D721Med (cell line): ENCODE data around the gene PPM1H.

Experiments used
- DNase-seq: peaks from one replicate; pipeline ENCODE4 v3.0.0; 2011; ENCODE audit warnings: low spot score; ENCODE audit not compliant: insufficient read length
- FAIRE-seq: peaks from 2 replicates; lab custom pipeline; 2011; peaks lifted over from hg19 to GRCh38; lab: Jason Lieb, UNC
- TF ChIP-seq, protein P1 (sequence below): IDR thresholded peaks from 2 replicates; pipeline ENCODE4 v1.5.1; 2012; ENCODE audit warnings: mild to moderate bottlenecking, control low read depth; ENCODE audit not compliant: insufficient read depth; ENCODE audit errors: missing control alignments

The PPM1H gene

DNA sequence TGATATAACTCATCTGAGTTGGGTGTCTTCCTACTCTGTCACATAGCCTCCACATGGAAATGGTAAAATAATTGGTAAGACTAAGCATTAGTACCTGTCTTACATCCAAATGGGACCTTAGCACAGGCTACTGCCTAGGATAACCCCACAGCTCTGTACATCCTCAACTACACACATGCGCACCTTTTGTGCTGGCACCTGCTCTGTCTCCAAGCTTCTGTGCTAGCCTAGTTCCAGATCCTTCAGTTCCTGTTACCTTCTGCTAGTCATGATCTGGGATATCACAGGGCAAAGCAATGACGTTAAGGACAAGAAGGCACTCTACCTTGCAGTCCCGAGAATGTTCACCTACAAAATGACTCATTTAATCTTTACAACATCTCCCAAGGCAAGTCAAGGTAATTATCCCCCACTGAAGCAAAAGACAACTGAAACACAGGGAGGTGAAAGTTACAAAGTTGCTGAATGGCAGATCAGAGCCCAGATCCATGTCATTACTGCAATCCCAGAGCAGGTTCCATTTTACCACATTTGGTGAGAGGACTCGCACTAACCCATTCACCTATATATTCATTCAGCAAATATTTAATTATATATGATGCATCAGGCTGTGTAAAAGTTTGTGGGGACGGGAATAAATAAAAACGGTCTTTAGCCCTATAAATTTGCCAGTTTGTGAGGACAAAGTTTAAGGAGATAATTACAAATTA lies 61.7 kb downstream of the PPM1H start:
- DNase-seq: no peak
- no peak for FAIRE-seq
- TF ChIP-seq, protein P1, sequence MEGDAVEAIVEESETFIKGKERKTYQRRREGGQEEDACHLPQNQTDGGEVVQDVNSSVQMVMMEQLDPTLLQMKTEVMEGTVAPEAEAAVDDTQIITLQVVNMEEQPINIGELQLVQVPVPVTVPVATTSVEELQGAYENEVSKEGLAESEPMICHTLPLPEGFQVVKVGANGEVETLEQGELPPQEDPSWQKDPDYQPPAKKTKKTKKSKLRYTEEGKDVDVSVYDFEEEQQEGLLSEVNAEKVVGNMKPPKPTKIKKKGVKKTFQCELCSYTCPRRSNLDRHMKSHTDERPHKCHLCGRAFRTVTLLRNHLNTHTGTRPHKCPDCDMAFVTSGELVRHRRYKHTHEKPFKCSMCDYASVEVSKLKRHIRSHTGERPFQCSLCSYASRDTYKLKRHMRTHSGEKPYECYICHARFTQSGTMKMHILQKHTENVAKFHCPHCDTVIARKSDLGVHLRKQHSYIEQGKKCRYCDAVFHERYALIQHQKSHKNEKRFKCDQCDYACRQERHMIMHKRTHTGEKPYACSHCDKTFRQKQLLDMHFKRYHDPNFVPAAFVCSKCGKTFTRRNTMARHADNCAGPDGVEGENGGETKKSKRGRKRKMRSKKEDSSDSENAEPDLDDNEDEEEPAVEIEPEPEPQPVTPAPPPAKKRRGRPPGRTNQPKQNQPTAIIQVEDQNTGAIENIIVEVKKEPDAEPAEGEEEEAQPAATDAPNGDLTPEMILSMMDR: no peak

DNA sequence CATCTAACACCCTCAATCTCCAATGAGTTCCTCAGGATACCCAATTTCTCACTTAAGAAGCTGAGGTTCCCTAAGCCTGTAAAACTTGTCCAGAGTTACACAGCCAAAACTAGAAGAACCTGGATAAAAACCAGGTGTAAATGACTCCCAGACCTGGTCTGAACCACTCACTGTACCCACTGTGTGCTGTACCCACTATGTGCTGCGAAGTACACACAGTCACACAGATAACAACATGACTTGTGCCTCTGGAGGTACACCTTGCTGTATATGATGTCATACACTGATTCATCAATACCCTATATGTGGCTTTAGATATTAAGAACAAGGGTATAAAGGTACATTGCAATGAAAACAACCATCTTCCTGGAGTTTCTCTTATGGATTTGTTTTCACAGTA lies 66.1 kb downstream of the PPM1H start:
- TF ChIP-seq, protein P1: no peak
- FAIRE-seq: no peak
- no peak for DNase-seq

DNA sequence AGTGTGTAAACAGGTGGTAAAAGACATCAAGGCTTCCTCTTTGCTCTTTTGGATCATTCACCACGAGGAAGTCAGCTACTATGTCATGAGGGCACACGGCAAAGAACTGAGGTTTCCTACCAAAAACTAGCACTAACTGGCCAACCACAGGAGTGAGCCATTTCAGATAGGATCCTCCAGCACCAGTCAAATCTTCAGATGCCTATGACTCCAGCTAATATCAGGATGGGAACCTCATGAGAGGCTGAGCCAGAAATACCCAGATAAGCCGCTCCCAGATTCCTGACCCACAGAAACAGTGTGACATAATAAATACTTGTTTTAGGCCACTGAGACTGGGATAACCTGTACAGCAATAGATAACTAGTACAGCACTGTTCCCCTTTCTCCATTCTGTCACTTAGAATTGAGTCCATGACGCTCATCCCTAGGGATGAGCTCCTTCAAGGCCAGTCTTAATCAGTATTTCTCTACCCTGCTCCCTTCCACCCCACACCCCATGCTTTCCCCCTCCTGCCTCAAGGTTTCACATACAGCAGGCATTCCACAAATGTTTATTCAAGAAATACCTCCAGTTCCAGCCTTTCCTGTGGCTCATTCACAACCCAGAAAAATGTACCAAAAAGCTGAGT lies 68.4 kb downstream of the PPM1H start:
- no peak for FAIRE-seq
- TF ChIP-seq, protein P1: no peak
- no peak for DNase-seq

DNA sequence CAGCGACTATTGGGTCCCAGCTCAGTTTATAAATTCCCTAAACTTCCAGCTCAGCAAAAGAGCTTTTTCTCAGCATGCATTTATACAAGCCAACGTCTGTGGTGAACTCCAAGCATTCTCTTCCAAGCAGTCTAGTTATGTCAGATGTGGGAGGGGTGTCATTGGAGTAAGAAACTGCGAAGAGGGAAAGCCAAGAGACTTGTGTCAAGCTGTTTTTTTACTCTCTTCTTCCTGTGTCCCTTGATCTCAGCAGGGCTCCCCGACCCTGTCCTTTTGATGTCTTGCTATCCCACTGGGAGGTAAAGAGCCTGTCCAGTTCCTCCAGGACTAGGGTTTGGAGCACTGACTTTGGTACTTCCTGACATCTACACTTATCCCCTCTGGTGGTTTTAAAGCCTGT lies 69.0 kb downstream of the PPM1H start:
- FAIRE-seq (no peak), DNase-seq (no peak)
- TF ChIP-seq, protein P1: no peak

DNA sequence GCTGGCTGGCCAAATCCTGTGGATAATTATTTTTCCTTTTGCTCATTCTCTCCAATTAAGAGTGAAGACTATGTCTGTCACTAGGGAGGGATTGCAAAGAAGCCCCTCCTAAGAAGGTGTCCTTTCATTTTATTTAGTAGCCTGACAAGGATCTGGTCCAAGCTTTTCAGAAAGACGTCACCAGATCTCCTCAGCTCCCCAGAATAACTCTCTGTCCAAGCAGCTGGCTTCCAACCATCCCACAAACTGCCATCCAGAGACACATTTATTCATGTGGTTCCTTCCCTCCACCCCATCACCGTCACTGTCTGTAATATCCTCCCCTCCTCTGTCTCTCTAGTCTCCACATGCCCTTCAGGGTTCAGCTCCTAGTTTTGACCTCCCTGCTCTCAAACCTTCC lies 69.9 kb downstream of the PPM1H start:
- TF ChIP-seq, protein P1: no peak
- DNase-seq (no peak), FAIRE-seq (no peak)

DNA sequence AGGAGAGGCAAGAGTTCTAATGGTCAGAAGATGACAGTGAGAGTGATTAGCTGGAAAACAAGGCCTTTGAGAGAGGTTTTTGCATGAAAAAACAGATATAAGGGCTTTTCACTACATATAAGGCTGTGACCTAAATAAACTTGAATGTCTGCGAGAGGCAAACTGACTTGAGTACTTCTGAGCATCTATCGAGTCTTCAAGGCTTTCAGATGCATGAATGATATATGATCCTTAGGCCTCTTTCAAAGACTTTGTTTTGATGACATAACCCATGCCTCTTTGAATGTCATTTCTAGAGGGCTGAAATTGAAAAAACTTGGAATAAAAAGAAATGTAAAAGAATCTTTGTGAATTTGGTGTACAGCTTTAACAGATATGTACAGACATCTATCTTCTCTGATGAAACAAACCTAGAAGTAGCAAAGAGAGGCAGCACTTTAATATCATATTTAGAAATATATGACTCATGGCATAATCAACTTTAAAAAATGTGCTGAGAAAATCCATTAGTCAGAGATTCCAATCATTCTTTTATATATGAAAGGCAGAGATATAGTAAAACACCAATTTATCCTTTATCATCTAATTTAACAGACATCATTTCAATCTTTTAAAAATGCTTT lies 72.6 kb downstream of the PPM1H start:
- DNase-seq: no peak
- FAIRE-seq: no peak

More for the DNA sequence above, 72.6 kb downstream of the PPM1H start:
- TF ChIP-seq, protein P1: no peak
